Kasumi-1 (cell line): ENCODE results near the gene AKAP11.
A peak's percentile ranks its signal among the peaks of the same experiment; 100 is the strongest.
"Not testable (repeated sequence)": the region's sequence is repeated elsewhere in the genome, so short reads cannot be mapped to it uniquely, and the experiment has no call there.

ENCODE experiments used
- DNase-seq, 2 experiments: peaks; one replicate each; lab custom pipeline; 2025; lab: John Stamatoyannopoulos, UW

AKAP11 gene

GRCh38 chr13:42272115-42272803 is at the start of gene AKAP11:
Gene AKAP11 (plus strand): TSS chr13:42272152. CDS start chr13:42286349, 14,197 bp downstream.
- peak; percentile 47 to 52 for DNase-seq

- no peak for DNase-seq
Measured at GRCh38 chr13:42223681-42224080, 48.3 kb upstream of the AKAP11 start.

- no peak for DNase-seq
Measured at GRCh38 chr13:42225051-42225450, 46.9 kb upstream of the AKAP11 start.

- DNase-seq, result not testable (repeated sequence)
Measured at GRCh38 chr13:42226759-42227158, 45.2 kb upstream of the AKAP11 start.

GRCh38 chr13:42228527-42228926 is 43.4 kb upstream of the AKAP11 start:
- DNase-seq, result no peak

GRCh38 chr13:42229287-42229686 is 42.7 kb upstream of the AKAP11 start:
- DNase-seq, result no peak

GRCh38 chr13:42232671-42233070 is 39.3 kb upstream of the AKAP11 start:
- no peak for DNase-seq

GRCh38 chr13:42233726-42234125 is 38.2 kb upstream of the AKAP11 start:
- DNase-seq, result no peak

- no peak for DNase-seq
Measured at GRCh38 chr13:42239161-42239560, 32.8 kb upstream of the AKAP11 start.

- DNase-seq, result no peak
Measured at GRCh38 chr13:42239644-42240043, 32.3 kb upstream of the AKAP11 start.

GRCh38 chr13:42246541-42246940 is 25.4 kb upstream of the AKAP11 start:
- no peak for DNase-seq

- no peak for DNase-seq
Measured at GRCh38 chr13:42247883-42248282, 24.1 kb upstream of the AKAP11 start.

- no peak for DNase-seq
Measured at GRCh38 chr13:42255886-42256285, 16.1 kb upstream of the AKAP11 start.

- no peak for DNase-seq
Measured at GRCh38 chr13:42258747-42259146, 13.2 kb upstream of the AKAP11 start.

GRCh38 chr13:42259515-42259914 is 12.4 kb upstream of the AKAP11 start:
- DNase-seq, result no peak

GRCh38 chr13:42260903-42261654 is 10.9 kb upstream of the AKAP11 start:
- no peak for DNase-seq

GRCh38 chr13:42266473-42266872 is 5.5 kb upstream of the AKAP11 start:
- no peak for DNase-seq

GRCh38 chr13:42270160-42270856 is 1.6 kb upstream of the AKAP11 start:
- DNase-seq, result no peak

- no peak for DNase-seq
Measured at GRCh38 chr13:42270857-42271215, 1.1 kb upstream of the AKAP11 start.

GRCh38 chr13:42271337-42272114 is 426 bp upstream of the AKAP11 start:
- peak; percentile 95 to 97 for DNase-seq

- no peak for DNase-seq
Measured at GRCh38 chr13:42272804-42273175, 838 bp downstream of the AKAP11 start.

- DNase-seq, result no peak
Measured at GRCh38 chr13:42274386-42275097, 2.6 kb downstream of the AKAP11 start.
